ENCODE measurements around the gene PPOX. TPM values are rescaled to one million over a fixed set of nuclear protein-coding genes. Genes with fewer than 3 reads are reported as not detected.

PPOX gene
- total RNA-seq, 1 experiment from 2014 or later = 25.4 TPM

DNA sequence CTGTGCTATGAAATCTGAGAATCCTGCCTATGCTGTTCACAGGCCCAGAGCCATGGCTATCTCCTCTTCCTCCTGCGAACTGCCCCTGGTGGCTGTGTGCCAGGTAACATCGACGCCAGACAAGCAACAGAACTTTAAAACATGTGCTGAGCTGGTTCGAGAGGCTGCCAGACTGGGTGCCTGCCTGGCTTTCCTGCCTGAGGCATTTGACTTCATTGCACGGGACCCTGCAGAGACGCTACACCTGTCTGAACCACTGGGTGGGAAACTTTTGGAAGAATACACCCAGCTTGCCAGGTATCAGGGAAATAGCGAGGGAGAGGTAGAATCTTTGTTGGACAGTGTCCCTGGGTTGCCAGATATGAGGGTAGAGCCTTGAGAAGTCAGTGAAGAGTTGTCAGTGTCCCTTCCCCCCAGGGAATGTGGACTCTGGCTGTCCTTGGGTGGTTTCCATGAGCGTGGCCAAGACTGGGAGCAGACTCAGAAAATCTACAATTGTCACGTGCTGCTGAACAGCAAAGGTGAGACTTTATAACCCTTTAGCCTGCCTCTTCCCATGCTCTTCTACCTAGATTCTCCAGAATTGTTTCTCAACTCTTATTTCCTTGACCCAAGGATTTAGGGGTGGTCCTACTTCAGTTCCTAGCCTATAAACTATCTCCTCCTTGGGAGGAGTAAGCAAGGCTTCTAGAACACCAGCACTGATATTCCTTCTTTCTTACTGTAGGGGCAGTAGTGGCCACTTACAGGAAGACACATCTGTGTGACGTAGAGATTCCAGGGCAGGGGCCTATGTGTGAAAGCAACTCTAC is 46.9 kb upstream of the PPOX start:
- TF ChIP-seq, protein P1, sequence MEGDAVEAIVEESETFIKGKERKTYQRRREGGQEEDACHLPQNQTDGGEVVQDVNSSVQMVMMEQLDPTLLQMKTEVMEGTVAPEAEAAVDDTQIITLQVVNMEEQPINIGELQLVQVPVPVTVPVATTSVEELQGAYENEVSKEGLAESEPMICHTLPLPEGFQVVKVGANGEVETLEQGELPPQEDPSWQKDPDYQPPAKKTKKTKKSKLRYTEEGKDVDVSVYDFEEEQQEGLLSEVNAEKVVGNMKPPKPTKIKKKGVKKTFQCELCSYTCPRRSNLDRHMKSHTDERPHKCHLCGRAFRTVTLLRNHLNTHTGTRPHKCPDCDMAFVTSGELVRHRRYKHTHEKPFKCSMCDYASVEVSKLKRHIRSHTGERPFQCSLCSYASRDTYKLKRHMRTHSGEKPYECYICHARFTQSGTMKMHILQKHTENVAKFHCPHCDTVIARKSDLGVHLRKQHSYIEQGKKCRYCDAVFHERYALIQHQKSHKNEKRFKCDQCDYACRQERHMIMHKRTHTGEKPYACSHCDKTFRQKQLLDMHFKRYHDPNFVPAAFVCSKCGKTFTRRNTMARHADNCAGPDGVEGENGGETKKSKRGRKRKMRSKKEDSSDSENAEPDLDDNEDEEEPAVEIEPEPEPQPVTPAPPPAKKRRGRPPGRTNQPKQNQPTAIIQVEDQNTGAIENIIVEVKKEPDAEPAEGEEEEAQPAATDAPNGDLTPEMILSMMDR (IDR thresholded peaks at IDR 0.05; ENCODE audit: insufficient read depth in 1 of 2, low read depth in 1 of 2, low read length in 1 of 2, severe bottlenecking in 1 of 2, unreplicated experiment in 1 of 2) = peak; percentile 15 to 47
- ChIA-PET POLR2A (no interaction called here), CTCF (interaction anchor here (1.0 kb wide), 1 partner anchor 98 kb away, joined by 3 read pairs; no protein-coding TSS in a partner anchor)
- Histone ChIP-seq H3K4me3 (ENCODE audit: low read depth, low read length) (peak overlapping the region; percentile 91), H3K4me1 (peaks cover 17% of the 10 kb centered on the region), H3K9me3 (no peaks in the 10 kb centered on the region), H3K36me3 (ENCODE audit: control insufficient read depth, insufficient read depth, low read length) (peaks cover 6% of the 10 kb centered on the region), H3K27me3 (replicated peaks; ENCODE audit: control insufficient read depth, insufficient read depth, low read length) (no peaks in the 10 kb centered on the region)
- Mint-ChIP-seq H3K9me3 (ENCODE audit: unreplicated experiment) (no peaks in the 10 kb centered on the region), H3K27ac (ENCODE audit: unreplicated experiment) (peak overlapping the region; percentile 96), H3K4me1 (ENCODE audit: low read depth, unreplicated experiment) (peaks cover 13% of the 10 kb centered on the region), H3K4me3 (ENCODE audit: unreplicated experiment) (peak overlapping the region; percentile 99), H3K36me3 (ENCODE audit: insufficient read depth, unreplicated experiment) (peaks cover 61% of the 10 kb centered on the region), H3K27me3 (ENCODE audit: insufficient read depth, unreplicated experiment) (no peaks in the 10 kb centered on the region)
- intact Hi-C loops (cut with micrococcal nuclease; ENCODE audit: unreplicated experiment) = loop anchor here (1.0 to 5.0 kb wide), 2 partner anchors 13 to 58 kb away; partner anchors contain the start of genes B4GALT3 and DEDD
- no TSS peak for BruUV-seq (replicated peaks)
- DNase-seq = peak; percentile 52 to 54

- peaks cover 5% of the 10 kb centered on the region for H3K36me3 ChIP-seq (ENCODE audit: control insufficient read depth, insufficient read depth, low read length)
- ChIA-PET CTCF (interaction anchor here (0.6 to 0.7 kb wide), 2 partner anchors 12 to 169 kb away, joined by 3 to 6 read pairs; no protein-coding TSS in a partner anchor), POLR2A (no interaction called here)
- H3K27me3 Mint-ChIP-seq (ENCODE audit: insufficient read depth, unreplicated experiment) = no peaks in the 10 kb centered on the region
- intact Hi-C loops (cut with micrococcal nuclease; ENCODE audit: unreplicated experiment) = no loop called here
- no peak for DNase-seq
- peaks cover 17% of the 10 kb centered on the region for H3K4me1 ChIP-seq
- TF ChIP-seq, protein P1 (IDR thresholded peaks at IDR 0.05; ENCODE audit: insufficient read depth in 1 of 2, low read depth in 1 of 2, low read length in 1 of 2, severe bottlenecking in 1 of 2, unreplicated experiment in 1 of 2) = no peak
- H3K27me3 ChIP-seq (replicated peaks; ENCODE audit: control insufficient read depth, insufficient read depth, low read length) = no peaks in the 10 kb centered on the region
- H3K4me3 Mint-ChIP-seq (ENCODE audit: unreplicated experiment) = no peak overlapping the region
- H3K27ac Mint-ChIP-seq (ENCODE audit: unreplicated experiment) = no peak overlapping the region
- peaks cover 76% of the 10 kb centered on the region for H3K36me3 Mint-ChIP-seq (ENCODE audit: insufficient read depth, unreplicated experiment)
- no peaks in the 10 kb centered on the region for H3K9me3 ChIP-seq
- no peaks in the 10 kb centered on the region for H3K9me3 Mint-ChIP-seq (ENCODE audit: unreplicated experiment)
- H3K4me3 ChIP-seq (ENCODE audit: low read depth, low read length) = no peak overlapping the region
- H3K4me1 Mint-ChIP-seq (ENCODE audit: low read depth, unreplicated experiment) = peaks cover 13% of the 10 kb centered on the region
- no TSS peak for BruUV-seq (replicated peaks)
These were observed 45.1 kb upstream of the PPOX start for GRCh38 chr1:161121042-161121650.

- Histone ChIP-seq H3K4me1 (peaks cover 17% of the 10 kb centered on the region), H3K27me3 (replicated peaks; ENCODE audit: control insufficient read depth, insufficient read depth, low read length) (no peaks in the 10 kb centered on the region), H3K36me3 (ENCODE audit: control insufficient read depth, insufficient read depth, low read length) (peaks cover 5% of the 10 kb centered on the region), H3K4me3 (ENCODE audit: low read depth, low read length) (no peak overlapping the region), H3K9me3 (no peaks in the 10 kb centered on the region)
- peaks cover 77% of the 10 kb centered on the region for H3K36me3 Mint-ChIP-seq (ENCODE audit: insufficient read depth, unreplicated experiment)
- BruUV-seq (replicated peaks) = no TSS peak
- TF ChIP-seq, protein P1 (IDR thresholded peaks at IDR 0.05; ENCODE audit: insufficient read depth in 1 of 2, low read depth in 1 of 2, low read length in 1 of 2, severe bottlenecking in 1 of 2, unreplicated experiment in 1 of 2) = no peak
- ChIA-PET CTCF (interaction anchor here (0.6 to 0.7 kb wide), 2 partner anchors 11 to 467 kb away, joined by 3 read pairs; no protein-coding TSS in a partner anchor), POLR2A (no interaction called here)
- H3K27ac Mint-ChIP-seq (ENCODE audit: unreplicated experiment) = no peak overlapping the region
- no peak for DNase-seq
- H3K4me3 Mint-ChIP-seq (ENCODE audit: unreplicated experiment) = no peak overlapping the region
- no peaks in the 10 kb centered on the region for H3K9me3 Mint-ChIP-seq (ENCODE audit: unreplicated experiment)
- no peaks in the 10 kb centered on the region for H3K27me3 Mint-ChIP-seq (ENCODE audit: insufficient read depth, unreplicated experiment)
- intact Hi-C loops (cut with micrococcal nuclease; ENCODE audit: unreplicated experiment) = no loop called here
- H3K4me1 Mint-ChIP-seq (ENCODE audit: low read depth, unreplicated experiment) = peaks cover 13% of the 10 kb centered on the region
These were observed 44.4 kb upstream of the PPOX start for GRCh38 chr1:161121834-161122233.
